ENCODE results near the gene MEF2A. TPM values are rescaled to one million over a fixed set of nuclear protein-coding genes. Genes with fewer than 3 reads are reported as not detected.

The MEF2A gene
- total and polyA plus RNA-seq, 10 of the 15 experiments (the other 5 are each of a cell fraction or from before 2014, with no cell fraction given), result 7.2 to 46.7 (median 35.9) TPM

GRCh38 chr15:99673111-99673510, 107.3 kb downstream of the MEF2A start (continued):
- no peak for TF ChIP-seq SUPT20H (IDR thresholded peaks at IDR 0.05; ENCODE audit: borderline replicate concordance, control insufficient read depth, low read depth, low read length)
- TF ChIP-seq TCF7 (IDR thresholded peaks at IDR 0.05; ENCODE audit: borderline replicate concordance), result no peak
- no peak for TF ChIP-seq IKZF2 (IDR thresholded peaks at IDR 0.05)
- TF ChIP-seq, protein P1, sequence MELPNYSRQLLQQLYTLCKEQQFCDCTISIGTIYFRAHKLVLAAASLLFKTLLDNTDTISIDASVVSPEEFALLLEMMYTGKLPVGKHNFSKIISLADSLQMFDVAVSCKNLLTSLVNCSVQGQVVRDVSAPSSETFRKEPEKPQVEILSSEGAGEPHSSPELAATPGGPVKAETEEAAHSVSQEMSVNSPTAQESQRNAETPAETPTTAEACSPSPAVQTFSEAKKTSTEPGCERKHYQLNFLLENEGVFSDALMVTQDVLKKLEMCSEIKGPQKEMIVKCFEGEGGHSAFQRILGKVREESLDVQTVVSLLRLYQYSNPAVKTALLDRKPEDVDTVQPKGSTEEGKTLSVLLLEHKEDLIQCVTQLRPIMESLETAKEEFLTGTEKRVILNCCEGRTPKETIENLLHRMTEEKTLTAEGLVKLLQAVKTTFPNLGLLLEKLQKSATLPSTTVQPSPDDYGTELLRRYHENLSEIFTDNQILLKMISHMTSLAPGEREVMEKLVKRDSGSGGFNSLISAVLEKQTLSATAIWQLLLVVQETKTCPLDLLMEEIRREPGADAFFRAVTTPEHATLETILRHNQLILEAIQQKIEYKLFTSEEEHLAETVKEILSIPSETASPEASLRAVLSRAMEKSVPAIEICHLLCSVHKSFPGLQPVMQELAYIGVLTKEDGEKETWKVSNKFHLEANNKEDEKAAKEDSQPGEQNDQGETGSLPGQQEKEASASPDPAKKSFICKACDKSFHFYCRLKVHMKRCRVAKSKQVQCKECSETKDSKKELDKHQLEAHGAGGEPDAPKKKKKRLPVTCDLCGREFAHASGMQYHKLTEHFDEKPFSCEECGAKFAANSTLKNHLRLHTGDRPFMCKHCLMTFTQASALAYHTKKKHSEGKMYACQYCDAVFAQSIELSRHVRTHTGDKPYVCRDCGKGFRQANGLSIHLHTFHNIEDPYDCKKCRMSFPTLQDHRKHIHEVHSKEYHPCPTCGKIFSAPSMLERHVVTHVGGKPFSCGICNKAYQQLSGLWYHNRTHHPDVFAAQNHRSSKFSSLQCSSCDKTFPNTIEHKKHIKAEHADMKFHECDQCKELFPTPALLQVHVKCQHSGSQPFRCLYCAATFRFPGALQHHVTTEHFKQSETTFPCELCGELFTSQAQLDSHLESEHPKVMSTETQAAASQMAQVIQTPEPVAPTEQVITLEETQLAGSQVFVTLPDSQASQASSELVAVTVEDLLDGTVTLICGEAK (IDR thresholded peaks at IDR 0.05; ENCODE audit: borderline replicate concordance), result no peak

GRCh38 chr15:99674279-99674678, 108.5 kb downstream of the MEF2A start:
- intact Hi-C loops (cut with micrococcal nuclease; ENCODE audit: unreplicated experiment), result loop anchor here (5.0 kb wide), 1 partner anchor 37 kb away; no protein-coding TSS in a partner anchor
- Histone ChIP-seq H3K36me3 (ENCODE audit: control insufficient read depth in 2 of 2, insufficient read depth in 2 of 2, low read length in 1 of 2) (peaks cover 0 to 37% of the 10 kb centered on the region in 2 experiments), H3K4me2 (ENCODE audit: control insufficient read depth, insufficient read depth) (no peak overlapping the region), H2AFZ (ENCODE audit: control insufficient read depth, low read depth, low read length) (no peak overlapping the region), H3K27ac (ENCODE audit: control insufficient read depth, insufficient read depth) (no peak overlapping the region), H4K20me1 (ENCODE audit: control insufficient read depth, insufficient read depth) (no peaks in the 10 kb centered on the region), H3K4me3 (no peak overlapping the region), H3K9ac (ENCODE audit: control insufficient read depth, insufficient read depth, low read length) (no peak overlapping the region), H3K27me3 (replicated peaks in 1 of 2; ENCODE audit: control insufficient read depth in 2 of 2, insufficient read depth in 2 of 2, low read length in 1 of 2) (no peaks in the 10 kb centered on the region), H3K4me1 (ENCODE audit: control insufficient read depth, insufficient read depth, low read length) (peaks cover 7% of the 10 kb centered on the region), H3K79me2 (ENCODE audit: control insufficient read depth, insufficient read depth, low read length) (no peaks in the 10 kb centered on the region), H3K9me3 (replicated peaks; ENCODE audit: control insufficient read depth, insufficient read depth, low read length) (no peaks in the 10 kb centered on the region)
- ATAC-seq (no peak), FAIRE-seq (no peak), DNase-seq (ENCODE audit: low read depth, low spot score) (no peak)
- TF ChIP-seq, protein P2, sequence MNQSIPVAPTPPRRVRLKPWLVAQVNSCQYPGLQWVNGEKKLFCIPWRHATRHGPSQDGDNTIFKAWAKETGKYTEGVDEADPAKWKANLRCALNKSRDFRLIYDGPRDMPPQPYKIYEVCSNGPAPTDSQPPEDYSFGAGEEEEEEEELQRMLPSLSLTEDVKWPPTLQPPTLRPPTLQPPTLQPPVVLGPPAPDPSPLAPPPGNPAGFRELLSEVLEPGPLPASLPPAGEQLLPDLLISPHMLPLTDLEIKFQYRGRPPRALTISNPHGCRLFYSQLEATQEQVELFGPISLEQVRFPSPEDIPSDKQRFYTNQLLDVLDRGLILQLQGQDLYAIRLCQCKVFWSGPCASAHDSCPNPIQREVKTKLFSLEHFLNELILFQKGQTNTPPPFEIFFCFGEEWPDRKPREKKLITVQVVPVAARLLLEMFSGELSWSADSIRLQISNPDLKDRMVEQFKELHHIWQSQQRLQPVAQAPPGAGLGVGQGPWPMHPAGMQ (IDR thresholded peaks at IDR 0.05; ENCODE audit: borderline replicate concordance), result no peak
- RAD21 ChIA-PET (ENCODE audit: unreplicated experiment), result interaction anchor here (0.9 kb wide), 1 partner anchor 305 kb away, joined by 3 read pairs; no protein-coding TSS in a partner anchor
- SMC1A ChIA-PET (ENCODE audit: uncharacterized antibody, unreplicated experiment), result interaction anchor here (1.1 kb wide), 1 partner anchor 21 kb away, joined by 3 read pairs; no protein-coding TSS in a partner anchor
- CTCF ChIA-PET, result no interaction called here
- in situ Hi-C loops (cut with MboI), result no loop called here
- POLR2A ChIA-PET, result no interaction called here
- no TSS peak for BruUV-seq (replicated peaks)
- WGBS (ENCODE audit: insufficient coverage, insufficient replicate concordance, low lambda C conversion rate, missing lambda C conversion rate), result 97% methylated on average over 2 of the region's 2 CpGs
